Measurements from ENCODE around the gene TTBK2. TPM values are rescaled to one million over a fixed set of nuclear protein-coding genes. Genes with fewer than 3 reads are reported as not detected.
A peak's percentile ranks its signal among the peaks of the same experiment; 100 is the strongest.

Gene TTBK2
- total and polyA plus RNA-seq, 10 donors = 1.4 to 27.8 (median 19.5) TPM

DNA sequence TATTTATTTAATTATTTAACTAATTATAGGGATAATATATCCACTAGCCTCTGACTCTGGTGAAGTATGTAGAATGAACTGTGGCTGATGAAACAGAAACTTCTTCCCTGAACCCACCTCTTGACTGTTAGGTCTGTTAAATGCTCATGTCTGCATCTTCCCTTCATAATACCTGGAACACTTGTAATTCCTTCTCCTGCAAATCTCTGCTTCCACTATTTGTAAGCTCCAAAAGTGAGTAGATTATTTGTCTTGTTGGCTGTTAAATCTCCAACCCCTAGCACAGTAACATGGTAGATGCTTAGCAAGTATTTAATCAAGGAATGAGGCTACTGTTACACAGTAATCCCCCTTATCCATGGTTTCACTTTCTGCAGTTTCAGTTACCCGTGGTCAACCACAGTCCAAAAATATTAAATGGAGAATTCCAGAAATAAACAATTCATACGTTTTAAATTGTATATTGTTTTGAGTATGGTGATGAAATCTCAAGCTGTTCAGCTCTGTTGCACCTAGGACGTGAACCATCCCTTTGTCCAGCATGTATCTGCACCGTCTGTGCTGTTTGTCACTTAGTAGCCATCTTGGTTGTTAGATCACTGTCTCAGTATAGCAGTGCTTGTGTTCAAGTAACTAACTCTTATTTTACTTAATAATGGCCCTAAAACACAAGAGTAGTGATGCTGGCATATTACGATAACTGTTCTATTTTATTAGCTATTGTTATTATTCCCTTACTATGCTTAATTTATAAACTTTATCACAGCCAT is 5.7 kb downstream of the TTBK2 start:
- no peaks in the 10 kb centered on the region for H3K9me3 ChIP-seq
- peaks cover 12 to 67% (median 48%) of the 10 kb centered on the region in 6 donors for H3K4me1 ChIP-seq
- H3K4me3 ChIP-seq = peak overlapping the region in 2 of 8 donors; percentile 27 to 43
- no peak for DNase-seq
- TF ChIP-seq POLR2A (IDR thresholded peaks at IDR 0.05) = no peak
- no peak for TF ChIP-seq CTCF (IDR thresholded peaks at IDR 0.05 in 8 of 11, conservative IDR thresholded peaks at IDR 0.05 in 3 of 11)
- no peak for TF ChIP-seq POLR2AphosphoS5 (IDR thresholded peaks at IDR 0.05)
- H3K36me3 ChIP-seq = no peaks in the 10 kb centered on the region
- peak overlapping the region in 3 of 8 donors; percentile 8 to 20 (median 19) for H3K27ac ChIP-seq
- 37 to 53% (median 45%) methylated on average over 5 of the region's 5 CpGs for WGBS, 5 donors
- intact Hi-C loops (cut with DNase I; ENCODE audit: low total_unique reads) = no loop called here
- H3K27me3 ChIP-seq (replicated peaks in 1 of 7) = no peaks in the 10 kb centered on the region

GRCh38 chr15:42911058-42911592 is 9.5 kb downstream of the TTBK2 start:
- no peak for TF ChIP-seq POLR2A (IDR thresholded peaks at IDR 0.05)
- no peak for TF ChIP-seq POLR2AphosphoS5 (IDR thresholded peaks at IDR 0.05)
- TF ChIP-seq CTCF (IDR thresholded peaks at IDR 0.05 in 8 of 11, conservative IDR thresholded peaks at IDR 0.05 in 3 of 11) = no peak
- H3K27ac ChIP-seq = no peak overlapping the region
- H3K27me3 ChIP-seq (replicated peaks in 1 of 7) = no peaks in the 10 kb centered on the region
- H3K4me3 ChIP-seq = no peak overlapping the region
- DNase-seq = no peak
- 70 to 86% (median 74%) methylated on average over 5 of the region's 5 CpGs for WGBS, 5 donors
- H3K4me1 ChIP-seq = peaks cover 3 to 29% (median 23%) of the 10 kb centered on the region in 6 donors
- intact Hi-C loops (cut with DNase I; ENCODE audit: low total_unique reads) = no loop called here
- H3K36me3 ChIP-seq = peaks cover 0 to 5% (median 0%) of the 10 kb centered on the region in 6 donors
- no peaks in the 10 kb centered on the region for H3K9me3 ChIP-seq

DNA sequence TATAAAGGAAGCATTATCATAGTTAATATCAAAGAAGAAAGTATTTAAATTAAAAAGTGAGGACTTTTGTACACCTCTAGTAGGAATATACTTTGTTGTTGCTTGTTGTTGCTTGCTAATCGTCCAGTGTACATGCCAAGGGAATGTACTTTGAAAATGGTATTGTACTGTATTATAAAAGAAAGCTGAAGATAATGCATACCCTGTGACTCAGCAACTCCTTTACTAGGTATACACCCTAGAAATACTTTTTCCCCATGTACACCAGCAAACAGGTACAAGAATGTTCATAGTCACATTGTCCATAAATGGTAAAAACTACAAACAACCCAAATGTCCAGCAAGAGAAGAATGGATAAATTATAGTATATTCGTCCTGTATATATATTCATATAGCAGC is 12.0 kb downstream of the TTBK2 start:
- DNase-seq = no peak
- Histone ChIP-seq H3K4me3 (no peak overlapping the region), H3K27me3 (replicated peaks in 1 of 7) (no peaks in the 10 kb centered on the region), H3K9me3 (no peaks in the 10 kb centered on the region), H3K4me1 (peaks cover 0 to 7% (median 2%) of the 10 kb centered on the region in 6 donors), H3K27ac (no peak overlapping the region), H3K36me3 (peaks cover 0 to 9% (median 0%) of the 10 kb centered on the region in 6 donors)
- intact Hi-C loops (cut with DNase I; ENCODE audit: low total_unique reads) = no loop called here
- WGBS, 5 donors = 66 to 90% (median 74%) methylated on average over 2 of the region's 2 CpGs
- TF ChIP-seq POLR2A (IDR thresholded peaks at IDR 0.05) (no peak), POLR2AphosphoS5 (IDR thresholded peaks at IDR 0.05) (no peak), CTCF (IDR thresholded peaks at IDR 0.05 in 8 of 11, conservative IDR thresholded peaks at IDR 0.05 in 3 of 11) (no peak)
